OCI-LY3 (cell line): ENCODE measurements around the gene IGLL1.

Source experiments
- EZH2phosphoT487 ChIP-seq: fragments of 200-600 bp; shearing (Covaris generic); IDR thresholded peaks from 2 replicates; pipeline ENCODE4 v1.6.1; 2018; ENCODE audit warnings: antibody characterized with exemption, mixed run types, low read depth
- TF ChIP-seq, protein P1 (sequence below): fragments of 200-600, 300-600 bp; sonication (generic); IDR thresholded peaks from 2 replicates; pipeline ENCODE4 v1.5.1; 2014; ENCODE audit warnings: antibody characterized with exemption, low read length, low read depth

DNA sequence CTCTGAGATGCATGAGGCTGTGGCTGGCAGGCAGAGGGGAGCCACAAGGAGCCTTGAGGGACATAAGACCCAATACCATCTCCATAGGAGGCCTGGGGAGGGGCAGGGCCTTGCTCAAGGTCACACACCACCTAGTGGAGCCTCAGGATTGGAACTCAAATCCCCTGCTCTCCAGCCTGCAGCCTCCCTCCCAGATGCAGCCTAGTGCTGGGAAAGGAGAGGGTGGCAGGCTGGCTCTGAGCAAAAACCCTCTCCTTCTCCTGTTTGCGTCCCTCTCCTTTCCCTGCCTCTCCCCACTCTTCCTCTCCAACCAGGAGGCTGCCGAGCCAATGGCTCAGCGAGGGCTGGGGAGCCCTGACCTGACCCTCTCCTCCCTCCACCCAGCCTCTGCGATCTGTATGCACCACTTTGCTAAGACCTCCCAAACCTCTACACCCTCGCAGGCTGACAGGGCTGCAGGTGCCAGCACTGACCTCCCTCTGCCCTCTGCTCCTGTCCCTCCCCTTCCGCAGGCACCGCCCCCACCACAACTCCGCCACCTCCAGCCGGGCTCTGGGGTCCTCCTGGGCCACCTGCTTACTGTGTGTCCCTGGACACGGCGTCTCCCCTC, 14.7 kb downstream of the IGLL1 start:
- no peak for TF ChIP-seq EZH2phosphoT487
- TF ChIP-seq, protein P1, sequence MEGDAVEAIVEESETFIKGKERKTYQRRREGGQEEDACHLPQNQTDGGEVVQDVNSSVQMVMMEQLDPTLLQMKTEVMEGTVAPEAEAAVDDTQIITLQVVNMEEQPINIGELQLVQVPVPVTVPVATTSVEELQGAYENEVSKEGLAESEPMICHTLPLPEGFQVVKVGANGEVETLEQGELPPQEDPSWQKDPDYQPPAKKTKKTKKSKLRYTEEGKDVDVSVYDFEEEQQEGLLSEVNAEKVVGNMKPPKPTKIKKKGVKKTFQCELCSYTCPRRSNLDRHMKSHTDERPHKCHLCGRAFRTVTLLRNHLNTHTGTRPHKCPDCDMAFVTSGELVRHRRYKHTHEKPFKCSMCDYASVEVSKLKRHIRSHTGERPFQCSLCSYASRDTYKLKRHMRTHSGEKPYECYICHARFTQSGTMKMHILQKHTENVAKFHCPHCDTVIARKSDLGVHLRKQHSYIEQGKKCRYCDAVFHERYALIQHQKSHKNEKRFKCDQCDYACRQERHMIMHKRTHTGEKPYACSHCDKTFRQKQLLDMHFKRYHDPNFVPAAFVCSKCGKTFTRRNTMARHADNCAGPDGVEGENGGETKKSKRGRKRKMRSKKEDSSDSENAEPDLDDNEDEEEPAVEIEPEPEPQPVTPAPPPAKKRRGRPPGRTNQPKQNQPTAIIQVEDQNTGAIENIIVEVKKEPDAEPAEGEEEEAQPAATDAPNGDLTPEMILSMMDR = no peak
